Spinal cord (tissue), 10 donors: Measurements from ENCODE around the gene TRMT2A. TPM values are rescaled to one million over a fixed set of nuclear protein-coding genes. Genes with fewer than 3 reads are reported as not detected.
A peak's percentile ranks its signal among the peaks of the same experiment; 100 is the strongest.

ENCODE experiments used
- DNase-seq, 6 donors: peaks; one replicate each; pipeline versions ENCODE4 v3.0.0 to v3.0.0-alpha.2; 2013 to 2015; ENCODE audit warnings: low spot score in 6 of 6, low read depth in 4 of 6
- H3K27ac ChIP-seq: one replicate; pipeline ENCODE4 v1.5.1; 2013; ENCODE audit warnings: low read depth, low read length, control low read depth
- H3K27me3 ChIP-seq: one replicate; pipeline ENCODE4 v1.6.1; 2013; ENCODE audit warnings: low read length; ENCODE audit not compliant: control insufficient read depth, insufficient read depth
- H3K36me3 ChIP-seq: one replicate; pipeline ENCODE4 v1.6.1; 2013; ENCODE audit warnings: low read length; ENCODE audit not compliant: control insufficient read depth, insufficient read depth
- H3K4me1 ChIP-seq: one replicate; pipeline ENCODE4 v1.6.1; 2013; ENCODE audit warnings: low read length; ENCODE audit not compliant: control insufficient read depth, insufficient read depth
- H3K4me3 ChIP-seq: one replicate; pipeline ENCODE4 v1.5.1; 2013; ENCODE audit warnings: low read depth, low read length, control low read depth
- H3K9me3 ChIP-seq: one replicate; pipeline ENCODE4 v1.6.1; 2013; ENCODE audit warnings: low read length; ENCODE audit not compliant: control insufficient read depth, insufficient read depth
- WGBS: methylation state at CpG from one replicate; pipeline ENCODE4 v1.1.5; 2013; ENCODE audit warnings: missing lambda C conversion rate; ENCODE audit not compliant: insufficient coverage; 5-methylcytosine and 5-hydroxymethylcytosine counted together
- polyA plus RNA-seq, 2 donors: library from polyadenylated mRNA; unstranded; fragments of 120-200 nt; gene quantifications; one replicate each; pipeline ENCODE4 v1.2.1, GENCODE V29; 2013; ENCODE audit not compliant: insufficient read length in 2 of 2
- total RNA-seq, 2 donors: library from RNA; depleted of rRNA in 1 of 2; stranded (reverse); fragments of 120-200 nt in 1 of 2; fragments of >200 nt in 1 of 2; gene quantifications; one replicate each; pipeline versions ENCODE4 v1.2.3 to v1.2.4, GENCODE V29; 2013 to 2014
- donor health status: healthy.

Gene TRMT2A
- total and polyA plus RNA-seq, 4 donors: 24.5 to 57.4 (median 50.0) TPM

DNA sequence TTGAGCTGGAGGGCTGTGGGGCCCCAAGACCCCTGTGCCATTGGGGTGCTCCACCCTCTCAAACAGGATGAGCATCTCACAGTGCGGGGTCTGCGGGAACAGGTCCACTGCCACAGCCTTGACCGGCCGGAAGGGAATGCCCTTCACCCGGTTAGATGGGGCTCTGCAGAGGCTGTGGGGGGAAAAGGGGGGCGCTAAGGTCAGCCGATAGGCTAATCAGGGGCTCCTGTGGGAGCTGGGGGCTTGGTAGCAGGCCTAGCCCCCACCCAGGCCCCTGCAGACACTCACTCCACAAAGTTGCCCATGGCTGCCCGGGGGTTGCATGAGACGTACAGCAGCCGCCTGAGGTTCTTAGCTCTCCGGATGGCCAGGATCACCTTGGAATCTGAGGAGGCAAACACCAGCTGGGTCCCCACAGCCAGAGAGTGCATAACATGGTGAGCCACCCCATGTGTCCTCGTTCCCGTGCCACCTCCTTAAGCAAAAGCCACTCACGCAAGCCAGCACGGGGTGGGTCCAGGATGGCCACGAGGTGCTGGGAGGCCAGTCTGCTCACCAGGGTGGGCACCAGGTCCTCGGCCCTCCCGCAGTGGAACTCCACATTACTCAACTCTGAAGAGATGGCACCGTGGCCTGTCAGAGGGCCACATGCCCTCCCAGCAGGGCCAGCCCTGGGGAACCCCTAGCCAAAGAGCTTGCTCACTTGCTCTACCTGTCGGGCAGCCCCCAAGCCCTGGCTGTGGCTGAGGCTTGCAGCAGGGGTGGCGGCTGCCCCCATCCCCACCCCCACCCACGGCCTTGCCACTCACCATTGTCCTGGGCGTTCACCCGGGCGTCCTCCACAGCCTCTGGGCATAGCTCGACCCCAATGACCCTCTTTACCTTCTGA is 4.2 kb downstream of the TRMT2A start:
- Histone ChIP-seq H3K4me1 (peaks cover 43% of the 10 kb centered on the region), H3K27me3 (no peaks in the 10 kb centered on the region), H3K9me3 (no peaks in the 10 kb centered on the region), H3K27ac (peak overlapping the region; percentile 47), H3K36me3 (peaks cover 87% of the 10 kb centered on the region), H3K4me3 (no peak overlapping the region)
- DNase-seq: no peak
- 83% methylated on average over 24 of the region's 26 CpGs for WGBS

GRCh38 chr22:20111689-20112622 is 5.1 kb downstream of the TRMT2A start:
- Histone ChIP-seq H3K27ac (peak overlapping the region; percentile 47), H3K27me3 (no peaks in the 10 kb centered on the region), H3K4me1 (peaks cover 42% of the 10 kb centered on the region), H3K9me3 (no peaks in the 10 kb centered on the region), H3K4me3 (no peak overlapping the region), H3K36me3 (peaks cover 96% of the 10 kb centered on the region)
- WGBS: 63% methylated on average over 3 of the region's 7 CpGs
- peak in 1 of 6 donors; percentile 41 for DNase-seq

DNA sequence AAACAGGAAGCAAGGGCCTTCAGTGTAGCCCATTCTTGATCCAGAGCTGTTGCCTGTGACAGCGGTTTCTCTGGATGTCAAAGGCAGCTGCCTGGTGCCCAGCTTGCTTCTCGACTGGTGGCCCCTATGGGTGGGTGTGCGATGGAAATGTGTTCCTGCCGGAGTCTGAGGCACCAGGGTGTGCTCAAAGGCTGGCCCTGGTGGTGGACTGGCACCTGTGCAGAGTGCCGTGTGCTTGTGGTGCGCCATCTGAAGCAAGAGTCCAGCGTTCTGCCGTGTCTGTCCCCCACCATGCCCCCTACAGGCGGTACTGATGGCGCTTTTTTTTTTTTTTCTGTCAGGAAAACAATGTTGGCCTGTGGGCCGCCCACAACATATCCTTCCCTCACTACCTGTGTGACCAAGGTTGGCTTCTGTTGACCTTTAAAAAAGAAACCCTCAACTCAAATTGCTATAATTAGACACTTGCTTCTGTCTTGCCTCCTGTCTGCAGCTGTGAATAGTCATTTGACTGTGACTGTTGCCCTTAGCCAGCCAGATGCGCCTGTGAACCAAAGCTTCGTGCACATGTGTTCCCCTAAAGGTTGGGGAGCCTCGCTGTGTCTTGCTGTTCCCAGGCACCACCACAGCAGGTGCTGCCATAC is 5.9 kb downstream of the TRMT2A start:
- no peak for DNase-seq
- H3K9me3 ChIP-seq: no peaks in the 10 kb centered on the region
- WGBS: 49% methylated on average over 13 of the region's 14 CpGs
- no peak overlapping the region for H3K4me3 ChIP-seq
- H3K4me1 ChIP-seq: peaks cover 37% of the 10 kb centered on the region
- peaks cover 100% of the 10 kb centered on the region for H3K36me3 ChIP-seq
- no peaks in the 10 kb centered on the region for H3K27me3 ChIP-seq
- peak overlapping the region; percentile 7 for H3K27ac ChIP-seq

DNA sequence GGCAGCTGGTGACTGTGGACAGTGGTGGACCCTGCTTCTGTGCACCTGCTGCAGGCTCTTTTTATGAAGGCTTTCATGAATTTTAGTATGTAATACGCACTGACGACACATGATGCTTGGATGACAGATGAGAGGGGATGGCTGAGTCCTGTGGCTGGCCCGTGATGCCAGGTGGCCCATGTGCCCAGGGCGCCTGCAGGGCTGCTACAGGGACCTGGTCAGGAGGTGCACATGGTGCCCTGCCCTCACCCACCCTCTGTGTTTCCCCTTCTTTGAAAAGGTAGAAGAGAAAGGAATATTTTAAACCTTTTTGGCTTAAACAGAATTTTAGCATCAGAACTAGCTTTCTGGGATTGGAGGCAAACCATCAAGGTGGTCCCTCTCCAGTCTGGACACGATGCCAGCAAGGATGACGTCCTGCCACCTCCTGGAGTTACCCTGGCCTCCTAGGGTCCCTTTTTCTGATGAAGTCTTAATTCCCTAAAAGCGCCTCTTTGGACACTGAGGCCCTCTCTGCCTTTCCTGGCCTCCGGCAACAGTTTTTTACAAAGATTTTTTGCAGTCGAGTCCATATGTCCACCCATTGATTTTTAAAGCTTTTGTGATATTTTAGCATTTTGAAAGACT is 6.6 kb downstream of the TRMT2A start:
- WGBS: 91% methylated on average over 7 of the region's 9 CpGs
- Histone ChIP-seq H3K4me1 (peaks cover 30% of the 10 kb centered on the region), H3K36me3 (peaks cover 100% of the 10 kb centered on the region), H3K9me3 (no peaks in the 10 kb centered on the region), H3K27me3 (no peaks in the 10 kb centered on the region), H3K4me3 (no peak overlapping the region), H3K27ac (no peak overlapping the region)
- DNase-seq: no peak

DNA sequence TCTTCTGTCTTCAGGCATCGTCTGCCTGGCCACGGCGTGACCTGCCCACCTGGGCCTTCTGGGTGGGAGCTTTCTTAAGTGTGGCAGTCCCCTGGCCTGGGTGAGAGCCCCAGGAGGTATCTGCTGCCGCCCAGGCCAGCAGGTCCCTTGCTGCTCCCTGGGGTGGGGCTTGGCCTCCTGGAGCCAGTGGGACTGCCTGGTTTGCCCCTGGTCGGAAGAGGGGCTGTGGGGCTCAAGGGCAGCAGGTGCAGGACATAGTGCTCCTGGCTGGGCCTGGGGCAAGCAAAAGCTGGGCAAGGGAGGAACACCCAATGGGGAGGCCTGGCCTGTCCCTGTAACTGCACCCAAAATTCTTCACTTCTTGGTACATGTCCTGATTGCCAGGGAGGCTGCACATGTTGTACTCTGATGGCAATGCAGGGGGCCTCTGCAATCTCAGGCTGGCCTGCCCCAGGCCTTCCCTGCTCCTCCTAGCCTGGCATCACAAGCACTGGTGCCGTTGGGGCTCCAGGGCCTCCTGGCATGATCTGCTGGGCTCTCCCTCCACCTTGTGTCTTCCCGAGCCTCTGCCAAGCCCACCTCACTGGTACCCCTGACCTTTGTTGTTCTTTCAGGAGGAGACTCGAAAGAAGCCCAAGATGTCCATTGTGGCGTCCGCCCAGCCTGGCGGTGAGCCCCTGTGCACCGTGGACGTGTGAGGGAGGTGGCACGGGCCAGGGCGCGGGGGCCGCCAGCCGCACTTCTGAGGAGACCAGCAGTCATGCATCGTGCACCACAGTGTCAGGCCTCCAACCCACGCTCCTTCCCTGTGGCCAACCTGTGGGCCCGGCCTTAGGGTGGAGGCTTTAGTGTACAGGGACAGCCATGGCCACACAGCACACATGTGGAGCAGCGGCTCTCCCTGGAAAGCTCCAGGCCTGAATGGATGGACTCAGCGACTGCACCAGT is 7.3 kb downstream of the TRMT2A start:
- Histone ChIP-seq H3K4me1 (peaks cover 24% of the 10 kb centered on the region), H3K4me3 (no peak overlapping the region), H3K27me3 (no peaks in the 10 kb centered on the region), H3K9me3 (no peaks in the 10 kb centered on the region), H3K36me3 (peaks cover 100% of the 10 kb centered on the region), H3K27ac (no peak overlapping the region)
- no peak for DNase-seq
- WGBS: 84% methylated on average over 22 of the region's 23 CpGs

GRCh38 chr22:20108757-20109230 is 8.2 kb downstream of the TRMT2A start:
- no peak for DNase-seq
- Histone ChIP-seq H3K36me3 (peaks cover 99% of the 10 kb centered on the region), H3K27ac (no peak overlapping the region), H3K4me3 (no peak overlapping the region), H3K9me3 (no peaks in the 10 kb centered on the region), H3K4me1 (peaks cover 23% of the 10 kb centered on the region), H3K27me3 (no peaks in the 10 kb centered on the region)
- 83% methylated on average over 10 of the region's 12 CpGs for WGBS

- peaks cover 19% of the 10 kb centered on the region for H3K4me1 ChIP-seq
- no peaks in the 10 kb centered on the region for H3K27me3 ChIP-seq
- DNase-seq: no peak
- no peak overlapping the region for H3K4me3 ChIP-seq
- no peak overlapping the region for H3K27ac ChIP-seq
- no peaks in the 10 kb centered on the region for H3K9me3 ChIP-seq
- WGBS: 86% methylated on average over 13 of the region's 13 CpGs
- peaks cover 94% of the 10 kb centered on the region for H3K36me3 ChIP-seq
These were observed 8.9 kb downstream of the TRMT2A start for GRCh38 chr22:20107951-20108756.

GRCh38 chr22:20107471-20107901 is 9.5 kb downstream of the TRMT2A start:
- H3K36me3 ChIP-seq: peaks cover 92% of the 10 kb centered on the region
- H3K27me3 ChIP-seq: no peaks in the 10 kb centered on the region
- peaks cover 13% of the 10 kb centered on the region for H3K4me1 ChIP-seq
- no peak overlapping the region for H3K27ac ChIP-seq
- no peak for DNase-seq
- no peaks in the 10 kb centered on the region for H3K9me3 ChIP-seq
- WGBS: 94% methylated on average over 6 of the region's 7 CpGs
- H3K4me3 ChIP-seq: no peak overlapping the region
